GM12801 (cell line): ENCODE measurements around the gene CTNNA2.

ENCODE experiments used
- TF ChIP-seq, protein P1 (sequence below): IDR thresholded peaks from one replicate; pipeline ENCODE4 v1.5.1; 2011; ENCODE audit warnings: control low read depth; ENCODE audit not compliant: insufficient read length; ENCODE audit errors: extremely low read depth

CTNNA2 gene

DNA sequence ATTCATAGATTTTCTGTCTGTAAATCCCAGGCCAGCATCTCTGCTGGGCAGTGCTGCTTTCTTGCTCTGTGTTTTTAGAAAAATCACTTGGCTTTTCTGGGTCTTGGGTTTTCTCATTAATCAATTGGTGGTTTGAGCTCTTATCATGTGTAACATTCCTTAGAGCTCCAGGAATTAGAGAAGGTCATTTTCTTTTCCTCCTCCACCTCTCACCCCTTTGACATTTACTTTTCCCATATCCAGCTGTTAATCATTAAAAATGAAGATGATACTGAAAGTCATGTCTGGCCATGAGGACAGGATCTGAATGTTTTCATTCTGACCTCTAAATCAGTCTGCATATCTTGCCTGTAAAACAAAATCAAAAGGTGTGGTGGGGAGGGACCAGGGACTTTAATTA lies 680.7 kb downstream of the CTNNA2 start:
- TF ChIP-seq, protein P1, sequence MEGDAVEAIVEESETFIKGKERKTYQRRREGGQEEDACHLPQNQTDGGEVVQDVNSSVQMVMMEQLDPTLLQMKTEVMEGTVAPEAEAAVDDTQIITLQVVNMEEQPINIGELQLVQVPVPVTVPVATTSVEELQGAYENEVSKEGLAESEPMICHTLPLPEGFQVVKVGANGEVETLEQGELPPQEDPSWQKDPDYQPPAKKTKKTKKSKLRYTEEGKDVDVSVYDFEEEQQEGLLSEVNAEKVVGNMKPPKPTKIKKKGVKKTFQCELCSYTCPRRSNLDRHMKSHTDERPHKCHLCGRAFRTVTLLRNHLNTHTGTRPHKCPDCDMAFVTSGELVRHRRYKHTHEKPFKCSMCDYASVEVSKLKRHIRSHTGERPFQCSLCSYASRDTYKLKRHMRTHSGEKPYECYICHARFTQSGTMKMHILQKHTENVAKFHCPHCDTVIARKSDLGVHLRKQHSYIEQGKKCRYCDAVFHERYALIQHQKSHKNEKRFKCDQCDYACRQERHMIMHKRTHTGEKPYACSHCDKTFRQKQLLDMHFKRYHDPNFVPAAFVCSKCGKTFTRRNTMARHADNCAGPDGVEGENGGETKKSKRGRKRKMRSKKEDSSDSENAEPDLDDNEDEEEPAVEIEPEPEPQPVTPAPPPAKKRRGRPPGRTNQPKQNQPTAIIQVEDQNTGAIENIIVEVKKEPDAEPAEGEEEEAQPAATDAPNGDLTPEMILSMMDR: no peak

DNA sequence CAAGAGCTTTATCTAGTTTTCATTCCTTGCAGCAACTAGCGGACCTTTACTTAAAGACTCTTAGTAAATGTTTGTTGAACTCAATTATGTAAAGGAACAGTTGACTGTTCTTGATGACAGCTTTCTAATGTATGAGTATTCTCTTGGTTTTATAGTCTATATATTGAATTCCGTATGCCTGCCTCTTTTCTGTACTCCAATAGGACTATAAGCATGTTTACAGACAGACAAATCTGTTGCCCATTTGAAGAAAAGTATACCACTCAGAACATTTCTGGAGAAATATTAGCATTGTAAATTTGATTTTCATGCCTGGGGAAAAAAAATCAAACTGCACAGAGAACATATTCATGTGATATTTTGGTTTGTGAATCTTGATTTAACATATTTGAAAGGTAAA lies 682.2 kb downstream of the CTNNA2 start:
- TF ChIP-seq, protein P1: no peak

DNA sequence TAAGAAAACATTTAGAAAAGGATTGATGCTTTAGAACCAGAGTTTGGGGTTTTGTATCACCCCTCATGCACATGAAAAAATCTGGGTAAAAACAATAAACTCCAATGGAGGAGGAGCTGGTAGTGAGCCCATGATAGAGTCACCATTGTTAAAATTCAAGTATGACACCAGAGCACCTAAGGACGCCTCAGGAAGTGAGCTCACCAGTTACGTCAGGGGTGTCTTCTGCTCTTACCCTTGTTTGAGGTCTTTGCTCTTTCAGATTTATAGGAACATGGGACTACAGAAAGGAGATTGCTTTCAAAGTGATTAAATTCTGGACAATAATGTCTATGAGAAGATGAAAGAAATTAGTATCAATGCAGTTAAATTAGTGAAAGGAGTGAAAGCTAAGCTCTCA lies 685.2 kb downstream of the CTNNA2 start:
- TF ChIP-seq, protein P1: no peak

DNA sequence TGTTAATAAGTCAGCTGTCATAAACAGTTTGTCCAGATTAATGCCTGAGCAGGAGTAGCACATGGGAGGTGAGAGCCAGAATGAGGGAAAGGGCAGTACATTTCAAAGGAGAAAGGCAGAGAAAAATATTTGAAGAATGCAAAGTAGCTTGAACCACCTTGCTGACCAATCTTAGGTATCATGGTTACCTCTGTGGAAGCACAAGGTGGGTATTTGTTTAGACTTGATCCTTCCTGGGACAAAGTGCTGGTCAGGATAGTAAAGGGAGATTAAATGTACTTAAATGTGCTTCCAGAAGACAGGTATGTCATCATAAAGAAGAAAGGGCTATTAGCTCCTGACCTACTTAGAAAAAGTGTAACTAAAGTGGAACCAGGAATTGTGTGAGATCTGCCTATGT lies 686.7 kb downstream of the CTNNA2 start:
- TF ChIP-seq, protein P1: no peak

DNA sequence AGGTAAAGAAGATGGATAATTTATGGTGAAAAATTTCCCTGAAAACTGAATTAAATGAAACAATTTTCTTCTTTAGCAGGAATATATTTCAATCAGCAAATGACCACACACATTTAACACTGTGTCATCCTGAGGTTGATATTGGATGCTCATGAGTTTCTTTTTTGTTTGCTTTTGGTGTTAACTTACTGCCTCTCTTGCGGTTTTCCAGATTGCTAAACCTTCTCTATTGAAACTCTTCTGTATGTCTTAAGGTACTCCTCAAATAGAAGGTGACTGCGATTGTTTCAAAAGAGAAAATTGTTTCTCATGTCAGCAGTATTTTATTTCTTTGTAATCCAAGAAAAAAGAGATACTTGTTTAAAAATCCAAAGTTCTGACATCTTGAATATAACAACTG lies 692.6 kb downstream of the CTNNA2 start:
- TF ChIP-seq, protein P1: no peak

DNA sequence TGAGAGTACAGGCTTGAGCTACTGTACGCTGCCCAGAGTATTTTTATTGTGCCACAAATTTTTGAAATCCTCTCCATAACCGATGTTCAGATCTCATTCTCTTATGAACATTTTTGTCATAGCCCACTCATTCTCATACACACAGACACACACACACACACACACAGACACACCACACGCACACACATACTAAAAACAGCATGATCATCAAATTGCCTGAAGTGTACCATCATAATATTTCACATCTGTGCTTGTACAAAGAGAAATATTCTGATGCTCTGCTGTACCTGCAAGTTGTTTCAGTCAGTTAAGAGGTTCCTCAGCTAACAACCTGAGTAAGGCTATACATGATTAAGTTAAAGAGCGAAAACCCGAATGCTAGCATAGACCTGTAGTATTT lies 696.6 kb downstream of the CTNNA2 start:
- TF ChIP-seq, protein P1: no peak

DNA sequence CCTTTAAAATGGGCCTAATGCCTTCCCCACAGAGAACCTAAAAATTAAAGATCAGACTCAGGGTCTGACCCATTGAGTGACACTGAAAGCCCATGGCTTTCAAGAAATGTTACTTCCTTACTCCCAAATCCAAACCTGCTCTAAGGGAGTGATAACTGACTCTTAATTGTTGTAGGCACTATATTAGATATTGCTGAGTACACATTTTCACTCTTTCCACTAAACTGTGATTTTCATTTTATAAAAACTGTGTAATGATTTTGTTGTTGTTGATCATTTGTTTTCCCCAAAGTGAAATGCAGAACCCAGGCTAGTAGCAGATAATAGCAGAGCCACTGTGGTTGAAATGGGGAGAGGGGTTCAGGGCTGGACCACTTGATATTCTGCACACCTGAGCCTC lies 704.6 kb downstream of the CTNNA2 start:
- TF ChIP-seq, protein P1: no peak

DNA sequence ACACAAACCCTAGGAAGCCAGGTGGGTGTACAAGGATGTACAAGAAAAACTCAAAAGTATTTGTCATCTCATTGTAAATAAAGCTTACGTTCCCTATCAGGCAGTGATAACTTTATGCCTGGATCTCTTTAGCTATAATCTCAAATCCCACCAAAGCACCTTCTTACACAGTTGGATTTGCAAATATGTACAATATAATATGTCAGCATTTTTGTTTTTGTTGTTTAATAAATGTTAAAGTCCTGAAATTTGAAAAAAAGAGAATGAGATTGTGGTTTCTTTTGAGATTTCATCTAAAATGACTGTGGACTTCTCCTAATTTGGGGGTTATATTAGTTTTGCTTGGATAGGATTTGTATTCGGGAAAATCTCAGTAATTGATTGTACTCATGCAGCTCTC lies 709.8 kb downstream of the CTNNA2 start:
- TF ChIP-seq, protein P1: no peak
